H1 (cell line): ENCODE results near the gene PDE4D. TPM values are rescaled to one million over a fixed set of nuclear protein-coding genes. Genes with fewer than 3 reads are reported as not detected.

Source experiments
- CBX8 ChIP-seq: fragments of 300-800, 300-1000 bp; sonication (generic); IDR thresholded peaks from 2 replicates; pipeline ENCODE4 v1.7.1; 2016; ENCODE audit warnings: low read depth, low read length, borderline replicate concordance
- E2F6 ChIP-seq: IDR thresholded peaks from 2 replicates; pipeline ENCODE4 v1.6.1; 2012; ENCODE audit warnings: inconsistent platforms
- GABPA ChIP-seq: IDR thresholded peaks from 2 replicates; pipeline ENCODE4 v1.6.1; 2011; ENCODE audit warnings: mild to moderate bottlenecking, low read length, moderate library complexity, borderline replicate concordance; ENCODE audit not compliant: insufficient read depth
- GTF2F1 ChIP-seq: IDR thresholded peaks from 2 replicates; pipeline ENCODE4 v1.6.1; 2012; ENCODE audit warnings: low read depth, low read length, improper control_type of control experiment, borderline replicate concordance
- NRF1 ChIP-seq: IDR thresholded peaks from 2 replicates; pipeline ENCODE4 v1.6.1; 2011; ENCODE audit warnings: mild to moderate bottlenecking, low read depth, low read length, improper control_type of control experiment
- SIX5 ChIP-seq: IDR thresholded peaks from 2 replicates; pipeline ENCODE4 v1.6.1; 2011; ENCODE audit warnings: mild to moderate bottlenecking, low read depth, low read length
- SP1 ChIP-seq: IDR thresholded peaks from 2 replicates; pipeline ENCODE4 v1.6.1; 2011; ENCODE audit warnings: low read depth, low read length
- SP2 ChIP-seq: IDR thresholded peaks from 2 replicates; pipeline ENCODE4 v1.6.1; 2012; ENCODE audit warnings: mild to moderate bottlenecking, low read length, inconsistent platforms
- TAF7 ChIP-seq: optimal IDR thresholded peaks from 2 replicates; pipeline ENCODE3; 2011; ENCODE audit warnings: low read depth, mild to moderate bottlenecking, inconsistent platforms, low read length, moderate library complexity, borderline replicate concordance
- TCF12 ChIP-seq: IDR thresholded peaks from 2 replicates; pipeline ENCODE4 v1.6.1; 2011; ENCODE audit warnings: low read depth, mild to moderate bottlenecking, low read length
- polyA plus RNA-seq, 7 experiments: library from polyadenylated mRNA; depleted of rRNA in 3 of 7; stranded (reverse) in 5 of 7; unstranded in 2 of 7; fragments of >200 nt in 5 of 7; fragments of 200-250 nt in 2 of 7; gene quantifications; 1 replicate in 5 of 7; 2 replicates in 1 of 7; 4 replicates in 1 of 7; pipeline versions ENCODE4 v1.2.1 to v1.2.3, GENCODE V29; 2011 to 2013; ENCODE audit warnings: missing spikeins in 2 of 7, mixed read lengths in 2 of 7
- total RNA-seq: library from RNA; stranded (reverse); fragmentation: NEBNext Ultra II Directional; extraction: Animal tissue kit (Norgen Biotek cat#: 25700); gene quantifications from 2 replicates; pipeline ENCODE4 v1.2.1, GENCODE V29; 2021

The PDE4D gene
- total and polyA plus RNA-seq, 2 of the 8 experiments (the other 6 are each of a cell fraction or from before 2014, with no cell fraction given): 2.3 to 3.7 TPM

DNA sequence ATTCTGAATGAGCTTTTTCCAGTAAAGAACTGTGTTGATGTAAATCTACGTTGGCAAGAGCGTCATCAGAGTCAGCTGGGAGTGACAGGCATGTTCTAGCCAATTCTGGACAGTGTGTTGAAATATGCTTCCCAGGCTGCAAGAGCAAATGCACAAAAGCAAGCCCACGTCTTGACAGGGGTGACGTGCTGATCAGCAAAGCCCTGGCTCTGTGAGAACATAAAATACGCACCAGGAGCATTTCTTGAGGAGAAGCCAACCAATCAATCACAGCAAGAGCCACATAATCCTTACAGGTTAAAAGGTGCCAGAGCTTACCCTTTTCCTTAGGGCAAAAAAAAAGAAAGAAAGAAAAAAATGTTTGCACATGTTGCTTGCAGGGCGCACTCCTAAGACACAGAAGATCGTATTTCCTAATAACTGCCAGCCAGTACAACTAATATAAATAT, 148.1 kb downstream of the PDE4D start (continued):
- TF ChIP-seq CBX8 (no peak), TCF12 (no peak), SIX5 (no peak), GABPA (no peak), SP1 (no peak), GTF2F1 (no peak), NRF1 (no peak), E2F6 (no peak), TAF7 (no peak), SP2 (no peak)
